GM18907 (cell line): ENCODE results near the gene TUB.

Experiments
- ATAC-seq: cut with Tn5 transposase; IDR thresholded peaks from one replicate; pipeline ENCODE4 v1.9.1; 2021; ENCODE audit warnings: mild to moderate bottlenecking, moderate library complexity; ENCODE audit not compliant: unreplicated experiment

Gene TUB

DNA sequence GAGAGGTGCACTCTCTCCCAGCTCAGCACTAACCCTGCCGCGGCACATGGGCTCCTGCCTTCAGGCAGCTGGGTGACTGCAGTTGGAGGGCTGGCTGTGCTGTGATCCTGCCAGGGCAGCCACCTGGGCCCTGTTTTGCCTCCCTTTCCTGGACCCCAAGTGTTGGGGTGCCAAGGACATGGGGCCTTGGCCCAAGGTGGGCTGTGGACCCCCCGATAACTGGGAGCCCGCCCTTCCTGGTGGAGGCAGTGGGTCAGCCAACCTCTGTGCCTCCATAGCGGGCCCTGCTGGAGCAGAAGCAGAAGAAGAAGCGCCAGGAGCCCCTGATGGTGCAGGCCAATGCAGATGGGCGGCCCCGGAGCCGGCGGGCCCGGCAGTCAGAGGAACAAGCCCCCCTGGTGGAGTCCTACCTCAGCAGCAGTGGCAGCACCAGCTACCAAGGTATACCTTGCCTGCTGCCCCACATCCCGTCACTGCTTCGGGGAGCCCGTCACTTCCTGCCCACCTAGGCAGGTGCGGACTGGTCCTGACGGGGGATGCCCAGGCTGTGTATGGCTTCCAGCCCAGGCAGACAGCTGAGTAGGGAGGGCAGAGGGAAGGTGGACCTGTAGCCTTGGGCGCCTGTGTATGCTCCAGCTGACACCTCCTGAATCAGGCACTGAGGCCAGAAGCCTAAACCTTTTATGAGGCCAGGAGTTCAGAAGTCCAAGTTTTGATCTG is 8.9 kb downstream of the TUB start:
- ATAC-seq, result no peak

DNA sequence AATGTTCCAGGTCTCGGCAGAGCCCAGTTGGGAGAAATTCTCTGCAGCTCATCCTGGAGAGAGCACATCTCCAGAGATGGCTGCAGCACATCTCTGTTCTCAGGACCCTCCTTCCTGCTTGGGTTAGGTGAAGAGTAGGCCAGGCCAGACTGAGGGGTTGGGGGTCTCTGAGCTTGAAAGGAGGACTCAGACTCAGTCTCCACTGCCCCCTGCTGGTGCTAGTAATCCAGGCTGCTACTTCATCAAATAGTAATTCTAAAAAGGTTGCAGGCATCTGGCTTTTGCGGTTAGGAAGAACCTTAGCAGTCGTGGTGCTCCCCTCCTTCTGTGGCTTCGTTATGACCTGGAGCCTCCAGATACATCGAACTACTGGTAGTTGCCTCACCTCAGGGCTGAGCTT is 9.7 kb downstream of the TUB start:
- no peak for ATAC-seq

DNA sequence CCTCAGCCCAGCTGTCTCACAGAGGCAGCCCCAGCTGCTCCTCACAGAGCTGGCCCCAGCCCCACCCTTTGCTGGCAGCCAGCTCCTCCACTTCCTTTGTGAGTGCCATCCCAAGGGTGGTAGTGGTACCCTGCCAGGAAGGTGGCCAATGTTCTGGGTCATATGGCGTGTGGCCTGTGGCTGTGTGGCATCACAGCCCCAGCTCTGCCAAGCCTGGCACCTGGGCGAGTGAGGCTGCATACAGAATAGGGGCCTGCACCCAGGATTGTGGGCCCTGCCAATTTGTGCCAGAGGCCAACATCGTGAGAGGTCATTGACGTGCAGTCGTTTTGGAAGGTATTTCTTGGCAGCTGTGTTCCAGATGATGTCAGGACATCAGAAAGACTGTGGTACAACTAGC is 10.7 kb downstream of the TUB start:
- no peak for ATAC-seq

DNA sequence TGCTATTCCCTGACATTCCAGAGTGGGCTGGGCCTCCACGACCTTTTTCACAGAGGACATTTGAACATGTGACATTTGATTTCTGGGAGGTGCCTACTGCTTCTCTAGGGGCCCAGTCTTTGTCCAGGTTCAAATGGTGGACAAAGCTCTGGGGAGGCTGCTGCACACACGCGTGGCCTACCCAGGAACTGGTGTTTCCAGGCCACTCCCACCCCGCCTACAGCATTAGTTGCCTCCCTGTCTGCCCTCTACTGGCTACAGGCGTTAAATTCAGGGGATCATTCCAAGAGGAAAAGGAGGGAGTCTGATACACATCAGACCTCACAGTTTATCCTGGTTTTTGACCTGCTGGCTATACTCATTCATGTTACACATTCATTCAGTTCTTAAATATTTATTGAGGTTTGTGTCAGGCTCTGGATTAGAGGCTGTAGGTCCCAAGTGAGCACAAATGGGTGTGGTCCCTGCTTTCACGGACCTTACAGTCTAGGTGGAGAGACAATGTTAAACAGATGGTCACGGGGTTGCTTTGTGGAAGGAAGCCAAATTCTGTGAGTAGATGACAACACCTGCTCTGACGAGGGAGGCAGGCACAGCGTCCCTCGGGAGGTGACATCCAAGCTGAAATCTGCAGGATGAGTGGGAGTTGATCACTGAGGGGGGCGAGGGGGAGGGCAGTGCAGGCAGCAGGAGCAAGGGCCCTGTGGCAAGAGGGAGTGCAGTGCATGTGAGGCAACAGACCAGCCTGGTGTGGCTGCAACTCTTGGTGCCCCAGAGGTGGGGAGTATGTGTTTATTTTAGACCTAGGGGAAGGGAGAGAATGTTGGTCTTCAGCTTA is 11.8 kb downstream of the TUB start:
- ATAC-seq, result peak; percentile 76

DNA sequence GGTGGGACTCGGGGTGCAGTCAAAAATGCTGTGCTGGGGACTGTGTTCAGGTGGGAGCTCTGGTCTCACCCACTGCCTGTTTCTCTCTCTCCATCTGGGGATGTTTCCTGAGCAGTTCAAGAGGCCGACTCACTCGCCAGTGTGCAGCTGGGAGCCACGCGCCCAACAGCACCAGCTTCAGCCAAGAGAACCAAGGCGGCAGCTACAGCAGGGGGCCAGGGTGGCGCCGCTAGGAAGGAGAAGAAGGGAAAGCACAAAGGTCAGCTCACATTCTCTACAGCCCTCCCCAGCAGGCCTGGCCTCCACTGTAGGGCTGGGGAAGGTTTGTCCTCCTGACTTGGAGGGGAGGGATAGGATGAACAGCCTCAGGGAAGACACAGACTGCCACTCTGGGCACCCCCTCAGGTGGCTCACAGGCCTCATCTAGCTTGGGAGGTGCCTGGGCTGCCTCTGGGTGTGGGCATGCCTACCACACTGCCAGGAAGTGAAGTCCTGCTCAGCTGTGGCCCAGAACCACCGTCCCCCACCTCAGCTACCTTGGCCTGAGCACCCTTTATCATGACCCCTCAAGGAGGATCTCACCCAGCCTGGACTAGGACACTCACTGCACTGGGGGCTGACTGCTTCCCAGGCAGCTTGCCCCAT is 13.0 kb downstream of the TUB start:
- no peak for ATAC-seq

DNA sequence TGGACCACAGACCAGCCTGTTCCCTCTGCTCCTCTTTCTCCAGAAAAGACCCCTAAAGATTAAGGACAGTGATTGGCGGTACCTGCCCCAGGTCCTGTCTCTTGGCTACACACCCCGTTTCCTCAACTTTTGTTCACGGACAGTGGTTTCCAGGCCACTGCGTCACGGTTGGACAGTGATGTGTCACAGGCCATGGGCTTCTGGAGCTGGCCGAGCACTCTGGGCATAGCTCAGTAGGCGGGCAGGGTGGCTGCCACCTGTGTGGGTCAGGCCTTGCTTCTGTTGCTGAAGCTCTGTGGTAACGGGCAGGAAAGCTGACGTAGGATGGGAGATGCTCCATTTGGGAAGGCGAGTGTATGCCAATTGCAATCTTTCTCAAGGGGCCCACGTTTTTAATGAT is 13.6 kb downstream of the TUB start:
- ATAC-seq, result no peak

DNA sequence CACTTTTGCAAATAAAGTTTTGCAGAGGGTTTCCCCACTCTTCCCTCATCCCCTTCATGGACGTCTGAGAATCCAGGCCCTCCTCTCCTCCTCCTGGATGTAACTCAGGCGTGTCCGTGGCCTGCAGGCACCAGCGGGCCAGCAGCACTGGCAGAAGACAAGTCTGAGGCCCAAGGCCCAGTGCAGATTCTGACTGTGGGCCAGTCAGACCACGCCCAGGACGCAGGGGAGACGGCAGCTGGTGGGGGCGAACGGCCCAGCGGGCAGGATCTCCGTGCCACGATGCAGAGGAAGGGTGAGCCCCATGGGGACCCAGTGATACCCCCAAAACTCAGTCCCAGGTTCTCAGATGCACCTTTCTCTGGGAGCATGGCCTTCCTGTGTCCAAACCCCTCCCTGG is 14.4 kb downstream of the TUB start:
- ATAC-seq, result no peak

DNA sequence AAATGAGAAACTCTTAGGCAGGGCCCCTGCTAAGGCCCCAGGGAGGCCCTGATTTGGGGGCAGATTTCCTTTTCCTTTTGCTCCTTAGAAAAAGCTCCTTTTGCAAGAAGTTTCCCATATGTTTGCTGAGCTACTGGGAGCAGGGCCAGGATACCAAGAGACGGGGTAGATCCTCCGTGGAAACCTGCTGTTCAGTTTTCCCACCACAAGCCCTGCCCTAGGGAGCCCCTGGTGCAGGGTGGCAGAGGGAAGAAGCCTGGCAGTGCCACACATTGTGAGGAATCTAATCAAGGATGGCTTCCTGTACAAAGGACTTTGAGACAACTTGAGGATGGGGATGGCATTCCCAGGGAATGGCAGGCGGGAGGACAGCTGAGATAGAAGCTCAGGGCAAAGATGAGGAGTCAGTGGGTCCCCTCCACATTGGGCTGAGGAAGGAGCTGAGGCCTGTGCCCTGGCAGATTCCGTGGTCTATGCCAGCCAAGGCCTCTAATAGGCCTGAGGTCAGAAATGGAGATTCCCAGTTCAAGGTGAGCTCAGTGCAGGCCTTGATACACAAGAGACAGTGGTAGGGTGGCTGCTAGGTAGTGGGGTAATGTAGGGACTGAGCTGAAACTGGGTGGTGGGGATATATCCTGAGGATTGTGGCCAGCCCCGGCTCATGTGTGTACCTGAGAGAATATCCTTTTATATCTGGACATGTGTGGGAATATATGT is 15.0 kb downstream of the TUB start:
- ATAC-seq, result no peak

DNA sequence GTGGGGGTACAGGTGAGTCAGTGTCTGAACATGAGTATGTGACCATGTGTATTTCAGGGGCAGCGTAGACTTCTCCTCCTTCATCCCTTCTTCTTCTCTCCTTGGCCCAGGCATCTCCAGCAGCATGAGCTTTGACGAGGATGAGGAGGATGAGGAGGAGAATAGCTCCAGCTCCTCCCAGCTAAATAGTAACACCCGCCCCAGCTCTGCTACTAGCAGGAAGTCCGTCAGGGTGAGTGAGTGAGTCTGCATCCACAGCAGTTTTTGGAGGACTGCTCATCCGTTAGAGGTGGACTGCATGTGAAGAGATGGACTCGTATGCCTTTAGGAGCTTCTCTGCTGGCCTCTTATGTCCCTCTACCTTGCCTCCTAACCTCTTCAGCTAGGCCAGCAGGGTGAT is 15.6 kb downstream of the TUB start:
- no peak for ATAC-seq

DNA sequence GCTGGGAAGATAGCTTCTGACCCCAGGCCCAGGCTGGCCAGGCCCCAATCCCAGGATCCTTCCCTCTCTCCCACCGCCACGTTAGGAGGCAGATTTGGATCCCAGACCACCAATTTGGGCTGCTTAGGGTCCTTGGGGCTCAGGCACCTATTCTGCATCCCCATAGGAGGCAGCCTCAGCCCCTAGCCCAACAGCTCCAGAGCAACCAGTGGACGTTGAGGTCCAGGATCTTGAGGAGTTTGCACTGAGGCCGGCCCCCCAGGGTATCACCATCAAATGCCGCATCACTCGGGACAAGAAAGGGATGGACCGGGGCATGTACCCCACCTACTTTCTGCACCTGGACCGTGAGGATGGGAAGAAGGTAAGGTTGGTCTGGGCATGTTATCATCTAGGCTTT is 16.1 kb downstream of the TUB start:
- no peak for ATAC-seq

DNA sequence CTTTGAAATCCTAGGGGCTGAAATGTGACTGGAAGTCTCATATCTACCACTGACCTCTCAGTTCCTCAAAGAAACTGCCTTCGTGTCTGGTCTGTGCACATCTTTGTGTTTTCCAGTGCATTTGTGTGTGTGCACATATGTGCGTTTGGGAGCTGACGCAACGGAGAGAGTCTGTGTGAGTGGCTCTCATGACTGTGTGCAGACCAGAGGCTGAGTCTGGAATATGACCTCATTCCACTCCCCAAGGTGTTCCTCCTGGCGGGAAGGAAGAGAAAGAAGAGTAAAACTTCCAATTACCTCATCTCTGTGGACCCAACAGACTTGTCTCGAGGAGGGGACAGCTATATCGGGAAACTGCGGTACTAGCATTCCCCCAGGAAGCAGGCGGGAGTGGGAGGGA is 16.5 kb downstream of the TUB start:
- ATAC-seq, result no peak

DNA sequence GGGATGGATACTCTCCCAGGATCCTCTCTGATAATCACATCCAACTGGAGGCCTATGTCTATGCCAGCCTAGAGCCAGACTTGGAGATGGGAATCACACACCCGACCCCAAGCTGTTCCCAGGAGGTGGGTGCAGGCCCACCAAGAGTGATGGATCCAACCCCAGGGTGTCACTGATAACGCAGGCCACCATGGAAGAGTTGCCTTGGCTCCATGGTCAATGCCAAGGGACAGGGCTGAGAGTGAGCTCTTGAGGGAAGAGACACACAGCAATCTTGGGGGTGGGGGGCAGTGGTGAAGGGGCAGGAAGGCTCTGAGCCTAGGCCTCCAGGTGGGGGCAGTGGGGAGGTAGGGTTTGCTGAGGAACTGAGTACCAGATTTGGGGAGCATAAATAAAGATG is 16.9 kb downstream of the TUB start:
- no peak for ATAC-seq

DNA sequence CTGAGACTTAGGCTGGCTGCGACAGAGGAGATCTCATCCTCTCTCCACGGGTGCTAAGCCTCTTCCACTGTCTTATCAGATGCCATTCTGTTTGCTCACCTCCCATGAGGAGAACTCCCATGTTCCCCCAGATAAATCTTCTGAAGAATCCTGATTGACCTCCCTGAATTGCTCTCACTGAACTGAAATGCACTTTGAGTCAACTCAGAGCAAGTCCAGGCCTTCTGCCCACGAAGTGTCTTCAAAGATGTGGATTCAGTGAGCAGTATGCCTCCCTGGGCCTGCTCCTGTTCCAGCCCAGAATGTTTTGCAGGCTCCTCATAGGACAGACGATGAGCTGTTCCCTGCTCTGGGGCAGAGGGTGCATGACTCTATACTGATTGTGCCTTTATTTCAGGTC is 17.4 kb downstream of the TUB start:
- ATAC-seq, result no peak

DNA sequence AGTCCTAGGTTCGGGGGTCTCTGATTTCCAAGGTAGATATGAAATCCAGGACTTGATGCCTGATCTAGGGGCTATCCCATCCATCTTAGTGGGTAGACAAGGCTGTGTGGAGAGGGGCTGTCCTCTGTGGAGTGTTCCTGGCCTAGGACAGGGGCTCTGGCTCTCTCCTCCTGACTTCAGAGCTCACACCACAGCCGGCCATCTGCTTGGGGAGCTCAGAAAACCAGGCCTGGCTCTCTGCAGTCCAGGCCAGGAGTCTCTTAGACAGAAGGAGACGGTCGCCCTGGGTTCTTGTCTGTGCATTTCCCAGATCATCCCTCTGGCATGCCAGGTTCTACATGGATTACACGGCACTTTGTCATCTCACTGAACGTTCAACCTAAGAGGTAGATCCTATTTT is 17.9 kb downstream of the TUB start:
- no peak for ATAC-seq

DNA sequence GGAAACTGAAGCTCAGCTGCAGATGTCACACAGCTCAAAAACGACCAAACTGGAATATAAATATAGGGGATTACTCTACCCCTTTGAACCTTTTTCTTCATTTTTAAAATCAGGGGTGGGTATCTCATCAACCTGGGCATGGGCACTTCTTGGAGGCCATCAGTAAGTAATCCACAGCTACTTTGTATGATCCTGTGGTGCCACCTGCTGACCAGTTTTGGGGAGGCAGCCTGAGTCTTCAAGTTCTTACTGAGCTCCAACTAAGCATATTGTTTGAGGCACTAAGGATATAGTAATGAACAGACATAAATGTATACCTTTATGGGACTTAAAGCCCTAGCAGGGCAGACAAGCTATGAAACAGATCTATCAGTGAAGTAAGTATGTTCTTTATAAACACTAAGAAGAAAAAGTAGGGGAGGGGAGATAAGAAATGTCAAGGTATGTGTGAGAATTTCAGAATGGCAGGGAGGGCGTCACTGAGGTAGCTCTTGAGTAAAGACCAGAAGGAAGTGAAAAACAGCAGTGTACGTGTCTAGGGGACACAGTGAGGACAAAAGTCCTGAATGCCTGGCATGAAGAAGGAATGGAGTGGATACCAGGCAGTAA is 18.4 kb downstream of the TUB start:
- ATAC-seq, result peak; percentile 64

DNA sequence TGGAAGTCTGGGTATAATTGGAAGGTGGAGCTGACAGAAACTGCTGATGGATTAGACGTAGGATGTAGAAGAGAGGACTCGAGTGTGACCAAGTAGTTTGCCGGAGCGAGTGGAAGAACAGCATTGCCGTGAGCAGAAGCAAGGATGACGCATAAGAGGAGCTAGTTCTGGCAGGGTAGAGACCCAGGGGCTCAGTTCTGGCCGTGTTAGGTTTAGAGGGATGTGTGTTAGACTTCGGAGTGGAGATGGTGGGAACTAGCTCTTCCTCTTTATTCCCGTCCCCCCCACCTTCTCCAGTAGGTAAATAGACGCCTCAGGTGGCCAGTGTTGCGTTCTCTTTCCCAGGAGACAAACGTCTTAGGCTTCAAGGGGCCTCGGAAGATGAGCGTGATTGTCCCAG is 19.1 kb downstream of the TUB start:
- ATAC-seq, result no peak

DNA sequence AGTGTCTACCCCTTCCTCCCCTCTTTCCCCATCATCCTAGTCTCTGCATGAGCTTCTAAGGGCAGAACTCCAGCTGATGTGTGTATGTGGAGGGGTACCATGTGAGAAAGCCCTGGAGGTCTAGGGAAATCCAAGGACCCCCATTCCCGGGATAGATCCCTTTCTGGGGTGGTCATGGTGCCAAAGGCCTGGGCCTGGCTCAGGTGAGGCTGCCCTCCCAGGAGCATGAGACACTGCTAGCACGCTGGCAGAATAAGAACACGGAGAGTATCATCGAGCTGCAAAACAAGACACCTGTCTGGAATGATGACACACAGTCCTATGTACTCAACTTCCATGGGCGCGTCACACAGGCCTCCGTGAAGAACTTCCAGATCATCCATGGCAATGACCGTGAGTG is 19.6 kb downstream of the TUB start:
- ATAC-seq, result no peak

DNA sequence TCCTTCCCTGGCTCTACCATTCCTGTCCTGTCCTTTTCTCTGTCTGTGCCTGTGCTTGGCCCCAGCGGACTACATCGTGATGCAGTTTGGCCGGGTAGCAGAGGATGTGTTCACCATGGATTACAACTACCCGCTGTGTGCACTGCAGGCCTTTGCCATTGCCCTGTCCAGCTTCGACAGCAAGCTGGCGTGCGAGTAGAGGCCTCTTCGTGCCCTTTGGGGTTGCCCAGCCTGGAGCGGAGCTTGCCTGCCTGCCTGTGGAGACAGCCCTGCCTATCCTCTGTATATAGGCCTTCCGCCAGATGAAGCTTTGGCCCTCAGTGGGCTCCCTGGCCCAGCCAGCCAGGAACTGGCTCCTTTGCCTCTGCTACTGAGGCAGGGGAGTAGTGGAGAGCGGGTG is 20.4 kb downstream of the TUB start:
- no peak for ATAC-seq

DNA sequence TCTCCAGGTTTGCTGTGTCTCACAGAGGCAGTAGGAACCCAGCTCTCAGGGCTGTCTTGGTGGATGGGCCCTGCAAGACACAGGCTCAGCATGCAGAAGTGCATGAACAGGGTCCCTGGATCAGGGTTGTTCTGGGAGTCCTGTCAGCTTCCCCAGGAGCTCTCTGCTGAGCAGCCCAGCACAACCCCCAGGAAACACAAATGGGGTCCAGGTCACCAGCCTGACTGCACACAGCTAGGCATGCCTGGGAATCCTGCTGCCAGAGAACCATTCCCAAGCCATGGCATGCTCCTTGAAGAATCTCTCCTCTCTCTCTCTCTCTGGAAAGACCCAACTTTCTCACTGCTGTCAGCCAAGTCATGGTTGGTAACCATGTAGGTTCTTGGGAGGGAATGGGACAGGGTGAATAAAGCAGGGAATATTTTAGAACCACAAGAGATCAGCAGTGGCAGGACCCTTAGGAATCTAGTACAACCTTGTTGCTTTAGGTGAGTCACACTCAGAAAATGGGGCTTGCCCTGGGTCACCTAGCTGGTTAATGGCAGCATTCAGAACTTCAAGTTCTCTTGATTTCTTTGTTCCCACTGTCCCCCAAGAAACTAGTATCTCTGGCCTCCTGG is 21.4 kb downstream of the TUB start:
- ATAC-seq, result no peak

DNA sequence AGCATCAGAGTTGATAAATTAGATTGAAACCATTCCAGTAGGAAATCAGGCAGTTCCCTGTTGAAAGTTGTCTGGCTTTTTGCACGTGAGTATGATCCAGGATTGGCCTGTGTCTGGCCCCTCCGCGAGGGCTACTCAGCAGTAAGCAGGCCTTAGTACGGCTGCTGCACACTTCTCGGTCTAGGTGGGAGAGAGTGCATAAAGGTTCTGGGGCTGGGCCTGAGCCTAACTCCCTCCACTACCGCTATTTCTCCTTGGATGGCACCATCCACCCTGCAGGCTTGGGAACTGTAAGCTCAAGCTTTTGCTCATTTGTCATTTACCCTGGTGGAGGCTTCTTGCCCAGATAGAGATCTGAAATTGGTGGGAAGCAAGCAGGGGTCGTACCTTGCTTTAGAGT is 22.0 kb downstream of the TUB start:
- ATAC-seq, result no peak

DNA sequence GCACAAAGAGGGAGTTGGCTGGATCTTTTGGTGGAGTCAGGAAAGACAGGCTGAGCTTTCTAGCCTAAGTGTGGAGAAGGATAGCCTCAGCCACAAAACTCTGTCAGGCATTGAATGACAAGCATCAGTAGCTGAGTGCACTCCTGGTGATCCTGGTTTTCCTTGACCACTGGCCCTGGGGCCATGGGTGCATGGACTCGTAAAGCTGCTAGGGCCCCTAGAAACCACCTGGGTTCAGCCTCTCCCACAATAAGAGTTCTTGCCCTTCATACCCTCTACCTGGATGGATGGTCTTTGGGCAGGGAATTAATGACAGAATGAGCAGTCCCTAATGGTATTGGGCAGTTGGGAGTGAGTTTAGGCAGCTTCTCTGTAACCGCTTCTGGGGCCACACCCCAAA is 22.9 kb downstream of the TUB start:
- ATAC-seq, result no peak
